Stimulated activated CD4-positive, alpha-beta T cell treated with anti-CD3 and anti-CD28 coated beads, Interleukin-4, amount 100 ng/mL, for 4 hours (primary cell): ENCODE data around the gene EVPLL.
"Not testable (repeated sequence)": the region's sequence is repeated elsewhere in the genome, so short reads cannot be mapped to it uniquely, and the experiment has no call there.

Experiments used
- DNase-seq, 2 experiments: peaks; one replicate each; pipeline ENCODE4 v3.0.0-alpha.2; 2020

The EVPLL gene

DNA sequence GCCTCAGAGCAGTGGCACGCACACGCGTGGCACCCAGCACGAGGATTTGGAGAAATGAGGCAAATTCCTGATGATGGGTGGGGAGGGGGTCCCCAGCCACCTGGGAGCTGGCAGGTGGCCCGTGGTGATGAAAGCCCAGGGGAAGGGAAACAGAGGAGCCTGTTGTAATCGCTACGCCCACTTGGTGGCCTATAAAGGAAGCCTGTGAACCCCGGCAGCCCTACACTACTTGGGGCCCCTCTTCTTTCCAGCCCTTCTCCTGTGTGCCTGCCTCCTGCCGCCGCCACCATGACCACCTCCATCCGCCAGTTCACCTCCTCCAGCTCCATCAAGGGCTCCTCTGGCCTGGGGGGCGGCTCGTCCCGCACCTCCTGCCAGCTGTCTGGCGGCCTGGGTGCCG lies 49.1 kb downstream of the EVPLL start:
- DNase-seq = not testable (repeated sequence)

DNA sequence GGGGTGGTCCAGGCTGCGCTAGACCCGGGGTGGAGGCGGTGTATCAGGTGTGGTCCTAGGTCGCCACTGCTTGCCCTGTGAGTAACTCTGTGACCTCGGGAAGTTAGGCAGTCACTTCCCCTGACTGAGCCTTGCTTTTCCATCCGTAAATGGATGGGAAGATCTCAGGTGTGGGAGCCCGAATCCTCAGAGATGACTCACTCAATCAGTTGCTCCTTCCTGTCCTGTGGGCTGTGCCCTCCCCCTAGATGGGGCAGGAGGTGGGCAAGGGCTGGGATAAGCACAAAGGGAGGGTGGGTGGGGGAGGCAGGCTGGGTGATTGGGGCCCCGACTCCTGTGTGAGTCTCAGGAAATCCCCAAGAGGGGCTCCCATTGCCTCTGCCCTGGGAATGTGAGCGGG lies 54.6 kb downstream of the EVPLL start:
- not testable (repeated sequence) for DNase-seq
